Lower leg skin (tissue), 3 donors: ENCODE data around the gene SLC25A51.

ENCODE experiments used
- POLR2A ChIP-seq, 2 donors: fragments of 450-650 bp; IDR thresholded peaks; one replicate each; pipeline ENCODE4 v1.6.1; 2016 to 2017; ENCODE audit warnings: antibody characterized with exemption in 2 of 2, mild to moderate bottlenecking in 1 of 2, moderate library complexity in 1 of 2
- TF ChIP-seq, protein P1 (sequence below), 3 donors: fragments of 450-650 bp; IDR thresholded peaks; one replicate each; pipeline ENCODE4 v1.5.1; 2016; ENCODE audit warnings: antibody characterized with exemption in 3 of 3, mild to moderate bottlenecking in 3 of 3, moderate library complexity in 2 of 3

DNA sequence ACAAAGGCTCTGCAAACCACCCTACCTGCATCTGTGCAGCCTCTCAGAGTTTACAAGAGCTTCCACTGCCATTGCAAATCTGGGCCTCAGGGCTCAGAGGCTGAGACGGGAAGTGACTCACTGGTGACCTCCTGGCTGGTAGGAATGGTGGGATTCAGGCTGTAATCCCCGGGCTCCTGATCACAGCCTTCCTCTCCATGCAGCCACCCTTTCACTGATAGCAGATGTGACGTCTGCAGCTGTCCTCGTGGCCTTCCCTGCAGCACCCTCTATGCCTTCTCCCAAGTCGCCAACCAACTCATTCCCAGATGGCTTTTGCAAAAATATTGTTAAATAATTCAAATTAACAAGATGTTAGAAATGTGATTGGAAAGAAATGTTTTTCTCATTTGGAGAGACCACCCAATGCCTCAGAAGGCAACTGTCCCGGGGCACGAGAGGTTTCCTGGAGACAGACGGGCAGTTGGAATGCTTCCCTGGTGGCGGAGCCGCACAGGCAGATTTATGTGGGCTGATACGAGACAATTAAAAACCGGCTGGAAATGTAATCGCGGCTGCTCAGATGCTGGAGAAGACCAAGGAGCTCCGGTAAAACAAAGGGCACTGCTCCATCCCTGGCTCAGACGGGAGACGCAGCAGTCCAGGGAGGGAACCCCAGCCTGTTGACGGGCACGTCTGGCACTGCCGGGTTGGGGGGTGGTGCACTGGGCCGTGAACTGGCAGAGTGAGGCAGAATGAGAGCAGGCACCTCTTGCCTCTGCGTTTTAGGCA is 34.4 kb upstream of the SLC25A51 start:
- TF ChIP-seq, protein P1, sequence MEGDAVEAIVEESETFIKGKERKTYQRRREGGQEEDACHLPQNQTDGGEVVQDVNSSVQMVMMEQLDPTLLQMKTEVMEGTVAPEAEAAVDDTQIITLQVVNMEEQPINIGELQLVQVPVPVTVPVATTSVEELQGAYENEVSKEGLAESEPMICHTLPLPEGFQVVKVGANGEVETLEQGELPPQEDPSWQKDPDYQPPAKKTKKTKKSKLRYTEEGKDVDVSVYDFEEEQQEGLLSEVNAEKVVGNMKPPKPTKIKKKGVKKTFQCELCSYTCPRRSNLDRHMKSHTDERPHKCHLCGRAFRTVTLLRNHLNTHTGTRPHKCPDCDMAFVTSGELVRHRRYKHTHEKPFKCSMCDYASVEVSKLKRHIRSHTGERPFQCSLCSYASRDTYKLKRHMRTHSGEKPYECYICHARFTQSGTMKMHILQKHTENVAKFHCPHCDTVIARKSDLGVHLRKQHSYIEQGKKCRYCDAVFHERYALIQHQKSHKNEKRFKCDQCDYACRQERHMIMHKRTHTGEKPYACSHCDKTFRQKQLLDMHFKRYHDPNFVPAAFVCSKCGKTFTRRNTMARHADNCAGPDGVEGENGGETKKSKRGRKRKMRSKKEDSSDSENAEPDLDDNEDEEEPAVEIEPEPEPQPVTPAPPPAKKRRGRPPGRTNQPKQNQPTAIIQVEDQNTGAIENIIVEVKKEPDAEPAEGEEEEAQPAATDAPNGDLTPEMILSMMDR (IDR thresholded peaks at IDR 0.05): no peak
- no peak for TF ChIP-seq POLR2A (IDR thresholded peaks at IDR 0.05)
